Neuron (in vitro differentiated cells): Measurements from ENCODE around the gene IQUB.

ENCODE experiments used
- H2AFZ ChIP-seq: one replicate; pipeline ENCODE4 v1.6.1; 2013; ENCODE audit warnings: low read depth, mild to moderate bottlenecking, inconsistent platforms, low read length, moderate library complexity
- H3K27me3 ChIP-seq: one replicate; pipeline ENCODE4 v1.6.1; 2013; ENCODE audit warnings: low read length; ENCODE audit not compliant: insufficient read depth
- H3K36me3 ChIP-seq: one replicate; pipeline ENCODE4 v1.6.1; 2013; ENCODE audit warnings: low read length; ENCODE audit not compliant: insufficient read depth
- H3K4me1 ChIP-seq: one replicate; pipeline ENCODE4 v1.6.1; 2013; ENCODE audit warnings: low read length; ENCODE audit not compliant: insufficient read depth
- H3K4me3 ChIP-seq: 2 replicates; pipeline ENCODE4 v1.5.1; 2013; ENCODE audit warnings: mild to moderate bottlenecking, low read length, moderate library complexity
- H3K9me3 ChIP-seq: one replicate; pipeline ENCODE4 v1.6.1; 2013; ENCODE audit warnings: low read length

IQUB gene

DNA sequence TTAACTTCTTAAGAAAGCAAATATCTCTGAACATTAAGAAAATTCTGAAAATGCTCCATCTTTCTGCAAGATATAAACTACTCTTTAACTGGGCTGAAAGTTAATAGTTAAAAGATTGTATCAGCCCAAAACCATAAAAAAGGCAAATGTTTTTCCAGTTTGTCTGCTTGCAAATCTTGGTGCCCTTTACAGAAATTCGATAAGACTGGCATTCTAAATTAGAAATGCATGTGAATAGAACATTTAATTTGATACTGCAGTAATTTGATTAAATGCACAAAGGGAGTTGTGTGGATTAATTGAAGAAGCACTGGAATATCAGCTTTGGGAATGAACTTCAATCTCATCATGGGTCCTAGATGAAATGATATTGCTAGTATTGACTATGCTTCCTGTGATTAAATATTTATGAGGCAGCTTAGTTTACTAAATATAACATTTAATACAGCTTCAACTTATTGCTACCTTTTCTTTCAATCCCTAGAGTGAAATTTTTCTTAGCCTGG lies 78.4 kb downstream of the IQUB start:
- Histone ChIP-seq H2AFZ (no peak overlapping the region), H3K27me3 (no peaks in the 10 kb centered on the region), H3K36me3 (no peaks in the 10 kb centered on the region), H3K4me3 (no peak overlapping the region), H3K4me1 (no peaks in the 10 kb centered on the region), H3K9me3 (no peaks in the 10 kb centered on the region)

DNA sequence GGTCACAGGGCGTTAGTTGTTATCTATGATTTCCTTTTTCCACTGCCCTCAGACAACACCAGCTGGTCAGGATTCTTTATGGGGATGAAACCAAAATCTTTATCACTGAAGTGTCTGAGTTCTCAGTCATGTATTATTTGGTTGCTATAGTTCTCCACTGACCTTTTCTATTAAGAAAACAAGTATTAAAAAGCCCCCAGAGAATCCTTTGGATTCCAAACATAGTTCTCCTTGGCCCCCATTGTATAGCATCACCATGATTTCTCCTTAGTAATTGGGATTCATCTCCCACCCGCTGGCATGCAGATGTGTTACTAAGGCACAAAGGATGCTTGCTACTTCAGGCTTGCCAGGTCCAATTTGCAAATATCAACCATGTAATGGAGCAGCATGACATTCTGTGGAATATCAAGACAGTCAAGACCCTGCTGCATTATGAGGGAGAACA lies 94.3 kb downstream of the IQUB start:
- Histone ChIP-seq H3K9me3 (no peaks in the 10 kb centered on the region), H3K27me3 (no peaks in the 10 kb centered on the region), H2AFZ (no peak overlapping the region), H3K4me1 (peaks cover 18% of the 10 kb centered on the region), H3K4me3 (no peak overlapping the region), H3K36me3 (no peaks in the 10 kb centered on the region)

DNA sequence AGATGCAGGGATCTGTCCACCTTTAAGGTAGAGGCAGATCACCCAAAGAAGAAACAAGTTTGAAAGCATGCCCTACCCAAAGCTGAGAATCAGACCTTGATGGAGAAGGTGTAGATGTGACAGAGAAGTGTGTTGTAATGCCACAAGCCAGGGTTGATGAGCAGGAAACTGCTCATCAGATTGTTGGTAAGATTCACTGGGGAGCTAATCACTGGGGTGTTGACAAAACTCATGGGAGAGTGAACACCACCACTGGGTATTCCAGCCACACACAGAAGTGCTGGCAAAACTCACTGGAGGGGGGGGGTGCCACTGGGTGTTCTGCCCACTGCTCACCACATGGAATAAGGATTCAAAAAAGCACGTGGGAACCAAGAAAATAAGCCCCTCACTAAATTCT lies 95.2 kb downstream of the IQUB start:
- H3K4me1 ChIP-seq: peaks cover 18% of the 10 kb centered on the region
- H2AFZ ChIP-seq: no peak overlapping the region
- no peaks in the 10 kb centered on the region for H3K36me3 ChIP-seq
- H3K27me3 ChIP-seq: no peaks in the 10 kb centered on the region
- H3K4me3 ChIP-seq: no peak overlapping the region
- no peaks in the 10 kb centered on the region for H3K9me3 ChIP-seq

DNA sequence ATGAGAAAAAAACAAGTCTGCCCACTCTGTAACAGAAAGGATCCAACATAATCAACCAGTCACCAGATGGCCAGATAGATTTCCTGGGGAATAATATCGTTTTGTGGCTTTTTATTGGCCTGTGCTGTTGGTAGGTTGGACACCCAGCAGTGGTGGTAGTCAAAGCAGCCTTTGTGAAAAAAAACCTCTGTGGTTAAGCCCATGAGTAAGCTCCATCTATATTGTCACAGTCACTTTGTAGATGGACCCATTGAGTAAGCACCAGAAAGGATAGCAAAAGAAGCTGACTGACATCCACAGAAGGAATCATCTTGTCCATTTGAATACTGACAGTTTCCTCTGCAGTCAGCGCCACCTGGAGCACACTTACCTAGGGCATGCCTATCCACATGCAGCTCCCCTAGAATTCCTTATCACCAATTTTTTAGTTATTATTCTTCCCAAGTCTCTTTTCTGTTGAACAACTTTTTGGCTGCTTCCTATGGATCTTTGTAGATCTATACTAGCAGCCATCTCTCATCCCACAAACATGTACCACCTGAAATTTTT lies 96.9 kb downstream of the IQUB start:
- Histone ChIP-seq H3K27me3 (no peaks in the 10 kb centered on the region), H3K4me1 (peaks cover 18% of the 10 kb centered on the region), H3K9me3 (no peaks in the 10 kb centered on the region), H2AFZ (no peak overlapping the region), H3K4me3 (no peak overlapping the region), H3K36me3 (no peaks in the 10 kb centered on the region)

DNA sequence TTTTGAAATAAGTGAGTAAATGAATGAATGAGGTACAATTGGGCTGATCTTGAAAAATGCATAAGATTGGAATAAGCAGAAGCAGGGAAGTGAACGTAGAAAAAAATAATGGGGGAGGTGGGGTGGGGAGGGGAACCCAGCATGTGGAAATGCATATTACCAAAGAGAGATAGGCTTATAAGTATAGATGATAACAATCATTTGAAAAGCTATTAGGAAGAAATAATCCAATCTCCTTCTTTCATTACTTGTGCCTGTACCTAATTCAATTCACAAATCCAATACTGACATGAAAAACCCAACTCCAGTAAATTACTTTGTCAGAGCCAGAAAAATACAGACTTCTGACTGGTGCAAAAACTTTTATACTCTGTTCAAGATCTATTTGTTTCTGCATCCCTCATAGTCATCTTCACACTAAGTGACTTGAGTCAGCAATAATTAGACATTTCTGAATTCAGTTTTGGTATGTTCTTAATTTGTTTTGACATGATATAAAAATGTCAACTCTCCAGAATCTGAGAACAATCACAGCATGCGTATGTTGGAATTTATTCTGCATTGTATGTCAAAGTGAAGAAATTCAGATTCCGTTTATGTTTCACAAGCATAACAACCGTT lies 99.2 kb downstream of the IQUB start:
- peaks cover 10% of the 10 kb centered on the region for H3K4me1 ChIP-seq
- H3K36me3 ChIP-seq: no peaks in the 10 kb centered on the region
- H3K9me3 ChIP-seq: no peaks in the 10 kb centered on the region
- H2AFZ ChIP-seq: no peak overlapping the region
- H3K27me3 ChIP-seq: no peaks in the 10 kb centered on the region
- no peak overlapping the region for H3K4me3 ChIP-seq

DNA sequence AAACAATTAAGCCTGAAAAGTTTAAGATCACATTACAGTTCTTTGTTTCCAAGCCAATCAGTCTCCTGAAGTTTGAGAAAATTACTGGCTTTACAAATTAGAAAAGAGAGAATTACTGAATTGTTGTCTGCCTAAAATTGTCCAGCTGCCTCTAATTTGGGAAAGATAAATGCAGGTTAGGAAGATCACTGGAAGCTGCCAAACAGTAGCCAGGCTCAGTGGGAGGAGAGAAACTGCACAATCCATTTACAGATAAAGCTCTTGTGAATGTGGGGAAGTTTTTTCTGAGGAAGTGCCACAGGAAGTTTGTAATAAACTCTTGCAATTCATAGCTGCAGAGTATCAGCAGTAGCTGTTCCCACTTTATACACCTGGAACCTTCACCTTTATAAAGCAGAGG lies 100.7 kb downstream of the IQUB start:
- H3K36me3 ChIP-seq: no peaks in the 10 kb centered on the region
- H3K27me3 ChIP-seq: no peaks in the 10 kb centered on the region
- no peak overlapping the region for H2AFZ ChIP-seq
- H3K4me3 ChIP-seq: no peak overlapping the region
- no peaks in the 10 kb centered on the region for H3K9me3 ChIP-seq
- H3K4me1 ChIP-seq: no peaks in the 10 kb centered on the region

DNA sequence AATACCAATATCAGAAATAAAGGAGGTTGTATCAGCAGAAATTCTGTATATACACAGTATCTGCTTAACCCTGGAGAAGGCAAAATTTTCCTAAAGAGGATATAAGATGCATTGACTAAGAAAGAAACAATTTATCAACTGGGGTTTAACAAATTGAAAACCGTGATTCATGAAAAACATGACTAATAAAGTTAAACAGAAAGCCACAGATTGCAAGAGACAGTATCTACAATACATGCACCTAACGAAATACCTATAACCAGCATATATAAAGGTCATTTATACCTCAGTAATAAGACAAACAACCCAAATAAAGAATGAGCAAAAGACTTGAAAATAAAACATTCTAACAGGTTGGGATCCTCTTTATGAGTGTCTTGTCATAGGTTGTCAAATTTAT lies 101.8 kb downstream of the IQUB start:
- no peaks in the 10 kb centered on the region for H3K36me3 ChIP-seq
- no peaks in the 10 kb centered on the region for H3K27me3 ChIP-seq
- H2AFZ ChIP-seq: no peak overlapping the region

DNA sequence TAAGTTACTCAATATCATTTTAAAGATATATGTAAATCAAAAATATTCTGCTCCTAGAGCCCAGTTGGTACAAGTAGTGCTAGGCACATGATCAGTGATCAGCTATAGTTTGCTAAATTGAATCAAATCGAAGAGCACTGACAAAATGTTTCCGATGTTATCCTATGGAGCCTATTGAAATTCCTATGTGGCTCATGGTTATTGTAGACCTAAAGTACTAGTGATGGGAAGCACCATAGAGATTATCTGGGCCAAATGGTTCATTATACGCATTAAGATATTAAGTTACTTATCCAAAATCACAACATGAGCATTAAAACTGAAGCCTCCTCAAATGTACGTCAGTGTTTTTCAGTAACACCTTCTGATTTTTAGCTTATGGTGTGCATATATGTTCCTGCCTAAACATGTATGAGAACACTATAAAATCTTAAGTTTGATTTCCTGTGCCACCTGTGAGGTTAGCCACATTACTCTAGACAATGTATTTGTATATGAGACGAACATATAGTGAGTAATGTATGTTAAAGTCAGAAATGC lies 103.2 kb downstream of the IQUB start:
- Histone ChIP-seq H3K4me1 (no peaks in the 10 kb centered on the region), H3K27me3 (no peaks in the 10 kb centered on the region), H3K9me3 (no peaks in the 10 kb centered on the region), H3K36me3 (no peaks in the 10 kb centered on the region), H3K4me3 (no peak overlapping the region), H2AFZ (no peak overlapping the region)

More for the DNA sequence above, 101.8 kb downstream of the IQUB start:
- Histone ChIP-seq H3K9me3 (no peaks in the 10 kb centered on the region), H3K4me3 (no peak overlapping the region), H3K4me1 (no peaks in the 10 kb centered on the region)

DNA sequence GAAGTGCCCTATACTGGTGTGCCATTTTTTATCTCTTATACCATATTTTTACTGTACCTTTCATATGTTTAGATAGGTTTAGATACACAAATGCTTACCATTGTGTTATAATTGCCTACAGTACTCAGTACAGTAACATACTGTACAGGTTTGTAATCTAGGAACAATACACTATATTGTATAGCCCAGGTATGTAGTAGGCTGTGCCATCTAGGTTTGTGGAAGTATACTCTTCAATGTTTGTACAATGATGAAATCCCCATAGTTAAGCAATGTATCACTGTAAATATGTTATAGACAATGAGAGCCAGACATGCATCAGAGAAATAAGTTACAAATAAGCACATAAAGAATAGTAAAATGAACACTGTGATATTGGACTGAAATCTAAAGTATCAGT lies 109.1 kb downstream of the IQUB start:
- Histone ChIP-seq H3K27me3 (no peaks in the 10 kb centered on the region), H3K9me3 (peaks cover 3% of the 10 kb centered on the region), H2AFZ (no peak overlapping the region), H3K4me1 (no peaks in the 10 kb centered on the region), H3K36me3 (no peaks in the 10 kb centered on the region), H3K4me3 (no peak overlapping the region)

DNA sequence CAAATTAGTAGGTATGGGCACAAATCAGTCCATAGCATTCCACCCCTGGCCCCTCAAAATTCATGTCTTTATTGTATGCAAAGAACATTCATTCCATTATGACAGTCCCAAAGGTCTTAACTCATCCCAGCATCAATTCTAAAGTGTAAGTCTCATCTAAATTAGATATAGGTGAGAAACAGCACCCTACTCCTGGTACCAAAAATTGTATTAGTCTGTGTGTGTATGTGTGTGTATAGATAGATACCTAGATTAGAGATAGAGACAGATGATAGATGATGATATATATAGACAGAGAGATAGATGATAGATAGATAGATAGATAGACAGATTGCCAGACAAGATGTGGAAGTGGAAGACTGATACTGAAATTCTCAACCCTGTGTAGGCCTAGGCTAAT lies 109.9 kb downstream of the IQUB start:
- H3K4me1 ChIP-seq: no peaks in the 10 kb centered on the region
- H3K36me3 ChIP-seq: no peaks in the 10 kb centered on the region
- no peak overlapping the region for H2AFZ ChIP-seq
- no peaks in the 10 kb centered on the region for H3K27me3 ChIP-seq
- H3K4me3 ChIP-seq: no peak overlapping the region
- H3K9me3 ChIP-seq: peaks cover 3% of the 10 kb centered on the region

DNA sequence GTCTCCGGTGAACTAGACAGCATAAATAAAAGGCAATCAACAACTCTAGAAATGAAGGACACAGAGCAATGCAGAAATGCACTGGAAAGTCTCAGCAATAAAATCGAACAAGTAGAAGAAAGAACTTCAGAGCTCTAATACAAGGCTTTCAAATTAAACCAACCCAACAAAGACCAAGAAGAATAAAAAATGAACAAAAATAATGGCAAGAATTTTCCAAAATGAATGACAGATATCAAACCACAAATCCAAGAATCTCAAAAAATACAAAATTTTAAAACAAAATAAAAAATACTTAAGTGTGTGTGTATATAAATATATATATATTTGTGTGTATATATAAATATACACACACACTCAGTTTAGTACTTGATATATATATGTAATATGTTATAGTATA lies 110.8 kb downstream of the IQUB start:
- Histone ChIP-seq H3K9me3 (peaks cover 3% of the 10 kb centered on the region), H3K36me3 (no peaks in the 10 kb centered on the region), H3K27me3 (no peaks in the 10 kb centered on the region), H3K4me3 (no peak overlapping the region), H3K4me1 (no peaks in the 10 kb centered on the region), H2AFZ (no peak overlapping the region)

DNA sequence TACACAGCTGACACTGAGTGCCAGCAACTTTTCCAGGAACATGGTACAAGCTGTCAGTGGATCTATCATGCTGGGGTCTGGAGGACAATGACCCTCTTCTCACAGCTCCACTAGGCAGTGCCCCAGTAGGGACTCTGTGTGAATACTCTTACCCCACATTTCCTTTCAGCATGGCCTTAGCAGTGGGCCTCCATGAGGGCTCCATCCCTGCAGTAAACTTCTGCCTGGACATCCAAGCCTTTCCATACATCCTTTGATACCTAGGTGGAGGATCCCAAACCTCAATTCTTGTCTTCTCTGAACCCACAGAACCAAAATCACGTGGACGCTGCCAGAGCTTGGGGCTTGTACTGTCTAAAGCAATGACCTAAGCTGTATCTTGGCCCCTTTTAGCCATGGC lies 116.8 kb downstream of the IQUB start:
- no peak overlapping the region for H3K4me3 ChIP-seq
- no peak overlapping the region for H2AFZ ChIP-seq
- H3K27me3 ChIP-seq: no peaks in the 10 kb centered on the region
- H3K4me1 ChIP-seq: no peaks in the 10 kb centered on the region
- H3K9me3 ChIP-seq: peaks cover 6% of the 10 kb centered on the region
- no peaks in the 10 kb centered on the region for H3K36me3 ChIP-seq

DNA sequence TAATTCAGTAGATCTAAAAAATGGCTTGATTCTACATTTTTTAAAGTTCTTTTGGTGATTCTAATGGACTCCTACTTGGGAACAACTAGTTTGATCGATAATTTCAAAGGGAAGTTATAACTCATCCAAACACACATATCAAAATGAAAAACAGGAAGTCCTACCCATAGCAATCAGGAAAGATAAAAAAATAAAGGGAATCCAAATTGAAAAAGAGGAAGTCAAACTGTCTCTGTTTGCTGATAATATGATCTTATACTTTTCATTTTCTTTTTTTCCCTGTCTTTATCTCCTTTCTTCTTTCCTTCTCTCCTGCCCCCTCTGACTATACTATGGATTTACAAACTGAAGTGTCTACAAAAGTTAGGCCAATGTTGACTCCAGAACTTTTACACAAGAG lies 118.8 kb downstream of the IQUB start:
- H3K4me3 ChIP-seq: no peak overlapping the region
- no peaks in the 10 kb centered on the region for H3K4me1 ChIP-seq
- no peak overlapping the region for H2AFZ ChIP-seq
- peaks cover 6% of the 10 kb centered on the region for H3K9me3 ChIP-seq
- H3K27me3 ChIP-seq: no peaks in the 10 kb centered on the region
- H3K36me3 ChIP-seq: no peaks in the 10 kb centered on the region
